HCEC 1CT (cell line): ENCODE measurements around the gene TMEM203.

Source experiments
- DNase-seq: peaks from one replicate; pipeline ENCODE4 v3.0.0-alpha.2; 2017

Gene TMEM203

GRCh38 chr9:137176302-137177182, 28.9 kb downstream of the TMEM203 start:
- DNase-seq, result peak; percentile 27

GRCh38 chr9:137175345-137175961, 30.0 kb downstream of the TMEM203 start:
- DNase-seq, result no peak

- DNase-seq, result no peak
Measured at GRCh38 chr9:137174722-137175293, 30.6 kb downstream of the TMEM203 start.

DNA sequence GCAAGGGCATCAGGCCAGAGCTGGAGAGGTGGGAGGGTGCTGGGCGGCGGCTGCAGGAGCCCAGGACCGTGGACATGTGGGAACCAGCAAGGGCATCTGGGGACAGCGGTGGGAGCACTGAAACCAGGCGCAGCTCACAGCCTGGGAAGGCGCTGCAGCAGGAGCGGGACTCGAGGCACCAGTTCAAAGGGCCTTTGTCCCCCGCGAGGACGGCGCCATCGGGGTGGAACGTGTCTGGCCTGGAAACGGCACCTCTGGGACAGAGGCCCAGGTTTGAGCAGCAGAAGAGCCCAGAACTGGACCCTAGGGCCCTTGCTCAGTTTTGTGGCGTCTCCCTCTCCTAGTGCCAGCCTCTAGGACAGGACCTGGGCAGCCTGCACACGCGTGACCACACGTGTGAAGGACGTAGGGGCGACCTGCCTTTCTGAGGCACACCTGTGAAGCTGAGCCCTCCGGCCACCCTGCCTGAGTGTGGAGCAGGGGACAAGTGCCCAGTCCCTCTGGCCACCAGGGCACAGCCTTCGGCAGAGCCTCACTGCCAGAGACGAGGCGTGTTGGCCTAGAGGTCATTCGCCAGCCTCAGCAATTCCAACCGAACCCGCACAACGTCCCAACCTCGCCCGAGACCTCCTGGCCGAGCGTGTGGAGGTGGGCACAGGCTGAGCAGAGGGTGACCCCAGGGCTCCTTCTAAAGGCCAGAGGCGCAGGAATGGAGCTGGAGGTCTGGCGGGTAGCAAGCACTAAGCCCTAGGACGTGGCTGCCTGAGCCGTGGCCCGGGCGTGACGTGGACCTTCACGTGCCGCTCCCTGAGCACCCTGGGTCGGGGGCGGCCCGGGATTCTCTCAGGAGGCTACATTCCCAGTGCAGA, 31.4 kb downstream of the TMEM203 start:
- DNase-seq, result no peak

GRCh38 chr9:137172901-137173795, 32.3 kb downstream of the TMEM203 start:
- no peak for DNase-seq

GRCh38 chr9:137171149-137171900, 34.1 kb downstream of the TMEM203 start:
- no peak for DNase-seq

- no peak for DNase-seq
Measured at GRCh38 chr9:137170486-137171148, 34.8 kb downstream of the TMEM203 start.

DNA sequence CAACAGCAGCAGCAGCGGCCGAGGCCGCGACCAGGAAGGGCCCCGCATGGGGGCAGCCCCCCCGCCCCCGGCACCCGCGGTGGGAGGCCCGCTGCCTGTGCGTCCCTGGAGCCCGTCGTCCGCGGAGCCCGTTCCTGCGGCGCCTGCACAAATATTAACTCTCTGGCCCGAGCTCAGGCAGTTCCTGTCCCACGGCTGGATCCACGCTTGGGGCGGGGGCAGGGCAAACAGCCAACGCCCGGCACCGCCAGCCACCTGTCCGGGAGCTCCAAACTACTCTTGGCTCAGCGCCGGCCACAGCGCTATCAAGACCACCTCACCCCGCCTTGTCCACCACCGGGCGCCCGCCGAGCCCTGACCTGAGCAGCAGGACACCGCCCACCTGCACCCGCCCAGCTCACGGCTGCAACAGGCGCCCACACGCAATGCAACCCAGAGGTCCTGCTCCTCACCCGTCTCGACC, 35.5 kb downstream of the TMEM203 start, which contains the start of gene LRRC26:
Gene LRRC26 (minus strand): TSS at position 156 of the 463 bp plus-strand sequence. CDS start 108 bp downstream, at position 48.
- no peak for DNase-seq

- DNase-seq, result no peak
Measured at GRCh38 chr9:137168904-137169856, 36.3 kb downstream of the TMEM203 start.

GRCh38 chr9:137168573-137168903, 36.9 kb downstream of the TMEM203 start:
- no peak for DNase-seq

DNA sequence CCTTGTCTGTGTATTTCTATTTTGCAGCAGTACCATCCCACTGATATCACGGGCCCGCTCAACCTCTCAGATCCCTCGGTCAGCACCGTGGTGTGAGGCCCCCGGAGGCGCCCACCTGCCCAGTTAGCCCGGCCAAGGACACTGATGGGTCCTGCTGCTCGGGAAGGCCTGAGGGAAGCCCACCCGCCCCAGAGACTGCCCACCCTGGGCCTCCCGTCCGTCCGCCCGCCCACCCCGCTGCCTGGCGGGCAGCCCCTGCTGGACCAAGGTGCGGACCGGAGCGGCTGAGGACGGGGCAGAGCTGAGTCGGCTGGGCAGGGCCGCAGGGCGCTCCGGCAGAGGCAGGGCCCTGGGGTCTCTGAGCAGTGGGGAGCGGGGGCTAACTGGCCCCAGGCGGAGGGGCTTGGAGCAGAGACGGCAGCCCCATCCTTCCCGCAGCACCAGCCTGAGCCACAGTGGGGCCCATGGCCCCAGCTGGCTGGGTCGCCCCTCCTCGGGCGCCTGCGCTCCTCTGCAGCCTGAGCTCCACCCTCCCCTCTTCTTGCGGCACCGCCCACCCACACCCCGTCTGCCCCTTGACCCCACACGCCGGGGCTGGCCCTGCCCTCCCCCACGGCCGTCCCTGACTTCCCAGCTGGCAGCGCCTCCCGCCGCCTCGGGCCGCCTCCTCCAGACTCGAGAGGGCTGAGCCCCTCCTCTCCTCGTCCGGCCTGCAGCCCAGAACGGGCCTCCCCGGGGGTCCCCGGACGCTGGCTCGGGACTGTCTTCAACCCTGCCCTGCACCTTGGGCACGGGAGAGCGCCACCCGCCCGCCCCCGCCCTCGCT, 37.5 kb downstream of the TMEM203 start:
- no peak for DNase-seq

DNA sequence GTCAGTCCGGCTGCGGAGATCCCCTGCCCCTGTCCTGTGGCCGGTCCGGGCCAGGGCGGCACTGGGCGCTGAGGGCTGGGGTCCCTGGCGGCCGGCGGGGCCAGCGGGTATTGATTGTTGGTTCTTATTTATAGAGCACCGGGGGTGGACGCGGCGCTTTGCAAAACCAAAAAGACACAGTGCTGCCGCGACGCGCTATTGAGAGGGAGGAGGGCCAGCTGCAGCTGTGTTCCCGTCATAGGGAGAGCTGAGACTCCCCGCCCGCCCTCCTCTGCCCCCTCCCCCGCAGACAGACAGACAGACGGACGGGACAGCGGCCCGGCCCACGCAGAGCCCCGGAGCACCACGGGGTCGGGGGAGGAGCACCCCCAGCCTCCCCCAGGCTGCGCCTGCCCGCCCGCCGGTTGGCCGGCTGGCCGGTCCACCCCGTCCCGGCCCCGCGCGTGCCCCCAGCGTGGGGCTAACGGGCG, 38.1 kb downstream of the TMEM203 start:
- DNase-seq, result no peak

GRCh38 chr9:137166380-137167229, 38.8 kb downstream of the TMEM203 start:
- DNase-seq, result no peak

GRCh38 chr9:137165250-137165836, 40.1 kb downstream of the TMEM203 start:
- DNase-seq, result no peak

DNA sequence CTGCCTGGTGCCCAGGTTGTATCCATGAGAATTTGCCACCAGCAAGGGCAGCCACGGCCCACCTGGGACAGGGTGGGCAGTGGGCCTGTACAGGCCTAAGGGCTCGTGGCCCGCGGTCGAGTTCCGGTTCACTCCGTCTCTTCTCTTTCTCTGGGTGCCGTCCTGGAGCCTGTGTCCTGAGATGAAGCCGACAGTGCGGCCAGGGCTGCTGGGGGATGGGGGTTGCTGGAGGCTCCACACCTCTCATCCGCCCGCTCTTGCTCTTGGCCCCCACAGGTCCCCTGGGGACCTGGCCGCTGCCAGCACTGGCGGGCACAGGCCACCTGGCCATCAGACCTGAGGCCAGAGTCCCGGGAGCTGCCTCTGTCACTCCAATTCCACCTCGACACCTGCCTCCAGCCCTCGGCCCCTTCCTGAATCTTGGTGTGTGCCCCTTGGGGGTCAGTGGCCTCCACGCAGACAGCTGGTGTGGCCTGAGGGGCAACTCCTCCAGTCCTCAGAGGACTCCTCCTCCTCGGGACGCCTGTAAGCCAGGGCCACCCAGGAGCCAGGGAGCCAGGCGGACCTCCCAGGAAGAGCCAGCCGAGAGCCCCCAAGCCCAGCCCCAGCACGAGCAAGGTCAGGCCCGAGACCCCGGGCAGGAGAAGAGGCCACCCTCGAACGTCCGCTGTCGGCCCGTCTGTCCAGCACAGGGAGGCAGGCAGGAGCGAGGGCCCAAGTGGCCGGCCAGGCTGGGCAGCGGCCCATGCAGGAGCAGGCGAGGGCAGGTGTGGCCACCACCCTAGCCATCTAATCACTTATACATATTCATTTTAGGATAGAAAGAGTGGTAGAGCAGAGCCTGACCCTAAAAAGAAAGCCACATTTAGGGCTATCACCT, 40.8 kb downstream of the TMEM203 start:
- no peak for DNase-seq

DNA sequence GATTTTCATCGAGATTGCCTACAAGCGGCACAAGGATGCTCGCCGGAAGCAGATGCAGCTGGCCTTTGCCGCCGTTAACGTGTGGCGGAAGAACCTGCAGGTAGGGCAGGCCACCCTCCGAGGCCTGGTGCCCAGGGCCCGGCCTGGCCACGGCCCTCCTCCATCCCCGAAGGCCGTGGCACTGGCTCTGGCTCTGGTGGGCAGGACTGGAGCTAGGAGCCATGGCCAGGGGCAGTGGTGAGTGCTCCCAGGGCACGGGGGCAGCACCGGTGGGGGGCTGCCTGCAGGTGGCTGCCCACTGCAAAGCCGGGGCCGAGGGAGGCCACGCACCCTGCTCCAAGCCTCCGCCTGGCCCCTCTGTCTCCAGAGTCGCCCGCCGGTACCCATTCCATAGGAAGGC, 41.6 kb downstream of the TMEM203 start:
- no peak for DNase-seq
